GM12864 (cell line): ENCODE measurements around the gene GTF3A.

Experiments
- DNase-seq: peaks from one replicate; pipeline ENCODE4 v3.0.0-alpha.2; 2011; ENCODE audit warnings: low read depth
- H3K4me3 ChIP-seq: 2 replicates; pipeline ENCODE4 v1.5.1; 2011; ENCODE audit warnings: mild to moderate bottlenecking, low read depth, low read length, control low read depth
- TF ChIP-seq, protein P1 (sequence below): IDR thresholded peaks from 2 replicates; pipeline ENCODE4 v1.5.1; 2011; ENCODE audit warnings: low read depth, mild to moderate bottlenecking, moderate library complexity, low read length, control low read depth, inconsistent platforms; ENCODE audit errors: missing control alignments

Gene GTF3A

DNA sequence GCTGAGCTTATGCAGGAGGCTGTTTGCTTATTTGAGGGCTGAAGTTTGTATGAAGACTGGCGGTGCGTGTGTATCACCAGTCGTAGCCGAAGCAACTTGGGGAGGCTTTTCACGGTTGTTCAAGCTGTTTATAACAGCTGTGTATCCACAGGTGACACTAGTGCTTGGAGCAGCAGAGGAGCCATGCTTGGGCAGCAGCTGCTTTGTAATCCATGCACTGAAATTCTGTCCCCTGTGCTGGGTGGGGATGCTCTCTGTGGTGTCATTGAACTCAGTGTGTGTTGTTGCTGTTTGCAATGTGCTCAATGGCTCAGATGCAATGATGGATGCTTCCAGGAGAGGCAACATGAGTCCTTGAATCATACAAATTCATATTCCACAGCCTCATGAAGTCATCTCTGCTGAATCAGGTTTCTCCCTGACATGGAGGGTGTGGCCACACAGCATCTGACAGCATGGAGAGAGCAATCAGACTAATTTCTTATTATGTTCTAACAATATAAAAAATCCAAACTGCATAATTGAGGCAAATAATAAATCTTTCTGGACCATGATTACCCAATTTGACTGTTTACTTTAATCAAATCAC lies 18.8 kb upstream of the GTF3A start:
- TF ChIP-seq, protein P1, sequence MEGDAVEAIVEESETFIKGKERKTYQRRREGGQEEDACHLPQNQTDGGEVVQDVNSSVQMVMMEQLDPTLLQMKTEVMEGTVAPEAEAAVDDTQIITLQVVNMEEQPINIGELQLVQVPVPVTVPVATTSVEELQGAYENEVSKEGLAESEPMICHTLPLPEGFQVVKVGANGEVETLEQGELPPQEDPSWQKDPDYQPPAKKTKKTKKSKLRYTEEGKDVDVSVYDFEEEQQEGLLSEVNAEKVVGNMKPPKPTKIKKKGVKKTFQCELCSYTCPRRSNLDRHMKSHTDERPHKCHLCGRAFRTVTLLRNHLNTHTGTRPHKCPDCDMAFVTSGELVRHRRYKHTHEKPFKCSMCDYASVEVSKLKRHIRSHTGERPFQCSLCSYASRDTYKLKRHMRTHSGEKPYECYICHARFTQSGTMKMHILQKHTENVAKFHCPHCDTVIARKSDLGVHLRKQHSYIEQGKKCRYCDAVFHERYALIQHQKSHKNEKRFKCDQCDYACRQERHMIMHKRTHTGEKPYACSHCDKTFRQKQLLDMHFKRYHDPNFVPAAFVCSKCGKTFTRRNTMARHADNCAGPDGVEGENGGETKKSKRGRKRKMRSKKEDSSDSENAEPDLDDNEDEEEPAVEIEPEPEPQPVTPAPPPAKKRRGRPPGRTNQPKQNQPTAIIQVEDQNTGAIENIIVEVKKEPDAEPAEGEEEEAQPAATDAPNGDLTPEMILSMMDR: no peak
- H3K4me3 ChIP-seq: no peak overlapping the region
- no peak for DNase-seq

DNA sequence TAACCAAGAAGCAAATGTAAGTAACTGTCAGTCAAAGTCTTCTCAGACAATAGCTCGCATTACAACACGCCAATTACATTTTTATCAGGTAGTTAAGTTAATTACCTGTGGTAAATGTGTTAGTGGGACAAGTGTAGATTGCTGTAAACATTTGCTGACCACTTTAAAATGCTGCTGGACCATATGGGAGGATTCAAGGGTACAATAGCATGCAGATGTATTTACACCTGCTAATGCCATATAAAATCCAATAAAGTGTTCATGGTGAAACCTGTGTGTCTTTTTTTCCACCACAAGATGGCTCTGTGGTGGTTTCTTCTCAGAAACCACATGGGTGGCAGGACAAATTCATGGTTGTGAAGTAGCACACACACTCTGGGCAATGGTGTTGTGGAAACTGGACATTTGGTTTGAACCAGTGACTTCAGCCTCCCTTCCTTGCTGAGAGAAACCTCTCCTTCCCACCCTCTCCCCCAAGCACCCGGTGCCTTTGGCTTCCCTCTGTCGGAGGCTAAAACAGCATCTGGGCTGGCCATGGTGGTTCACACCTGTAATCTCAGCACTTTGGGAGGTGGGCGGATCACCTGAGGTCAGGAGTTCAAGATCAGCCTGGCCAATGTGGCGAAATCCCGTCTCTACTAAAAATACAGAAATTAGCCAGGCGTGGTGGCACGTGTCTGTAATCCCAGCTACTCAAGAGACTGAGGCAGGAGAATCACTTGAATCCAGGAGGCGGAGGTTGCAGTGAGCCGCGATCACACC lies 18.1 kb upstream of the GTF3A start:
- no peak for DNase-seq
- TF ChIP-seq, protein P1: peak; percentile 46
- no peak overlapping the region for H3K4me3 ChIP-seq

DNA sequence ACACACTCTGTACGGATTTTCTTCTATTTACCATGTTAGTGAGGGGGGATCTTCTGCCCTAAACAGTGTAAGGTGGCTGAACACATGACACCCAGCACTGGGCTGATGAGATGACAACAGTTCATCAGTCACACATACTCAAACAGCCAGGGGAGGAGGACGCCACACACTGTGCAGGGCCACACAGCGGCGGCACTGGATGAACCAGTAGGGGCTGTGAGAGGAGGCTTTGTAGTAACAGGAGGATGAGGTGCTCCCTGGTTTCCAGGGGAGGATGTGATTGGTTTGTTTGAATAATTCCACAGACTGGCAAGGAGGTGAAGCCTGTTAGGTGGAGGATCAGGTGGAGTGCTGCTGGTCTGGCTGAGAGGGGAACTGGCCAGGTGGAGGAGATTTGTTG lies 16.3 kb upstream of the GTF3A start:
- TF ChIP-seq, protein P1: no peak
- no peak overlapping the region for H3K4me3 ChIP-seq
- DNase-seq: no peak

DNA sequence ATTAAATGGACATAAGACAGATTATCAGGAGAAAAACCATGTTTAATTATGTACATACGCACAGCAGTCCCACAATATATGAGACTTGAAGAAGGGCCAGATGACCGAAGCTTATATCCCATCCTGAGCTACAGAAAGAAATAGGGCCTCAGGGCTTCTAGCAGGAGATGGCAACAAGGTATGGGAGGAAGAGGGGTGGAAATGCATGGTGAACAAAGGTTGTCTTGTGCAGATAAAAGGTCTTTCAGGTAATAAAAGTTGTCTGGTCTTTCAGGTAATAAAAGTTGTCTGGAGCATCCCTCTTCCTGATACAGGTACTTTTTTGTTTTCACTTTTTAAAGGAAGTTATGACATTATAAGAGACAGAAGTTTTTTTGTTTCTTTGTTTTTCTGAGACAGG lies 15.4 kb upstream of the GTF3A start:
- TF ChIP-seq, protein P1: no peak
- no peak for DNase-seq
- no peak overlapping the region for H3K4me3 ChIP-seq

DNA sequence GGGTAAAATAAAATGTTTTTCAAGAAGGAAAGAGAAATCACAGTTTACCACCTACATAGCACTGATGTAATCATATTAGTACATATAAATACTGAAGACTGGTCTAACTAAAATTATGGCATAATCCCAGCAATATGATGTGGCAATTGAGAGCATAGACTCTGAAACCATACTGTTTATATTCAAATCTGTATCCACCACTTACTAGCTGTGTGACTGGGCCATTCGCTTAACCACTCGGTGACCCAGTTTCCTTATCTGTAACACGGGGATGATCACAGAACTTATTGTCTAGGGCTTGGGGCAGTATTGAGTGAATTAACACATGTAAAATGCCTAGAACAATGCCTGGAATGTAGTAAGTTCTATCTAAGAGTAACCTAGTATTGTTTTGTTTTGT lies 13.1 kb upstream of the GTF3A start:
- H3K4me3 ChIP-seq: no peak overlapping the region
- no peak for DNase-seq
- TF ChIP-seq, protein P1: no peak

DNA sequence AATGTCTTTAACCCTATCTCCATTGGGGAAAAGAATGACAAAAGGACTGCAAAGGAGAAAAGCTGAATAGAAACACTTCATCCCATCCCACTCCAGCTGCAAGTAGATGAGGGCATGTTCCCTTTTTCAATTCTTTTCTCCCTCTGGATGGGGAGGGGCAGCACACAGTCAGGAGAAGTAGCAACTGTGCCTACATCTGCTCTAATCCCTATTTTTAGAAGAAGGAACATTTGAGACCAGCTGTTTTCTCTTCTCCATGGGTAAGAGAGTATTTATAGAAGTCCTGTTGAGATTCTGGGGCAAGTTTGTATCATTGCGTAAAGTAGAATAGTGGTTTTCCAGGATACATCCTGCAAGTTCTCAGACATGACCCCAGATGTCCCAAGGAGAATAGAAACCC lies 9.3 kb upstream of the GTF3A start:
- no peak overlapping the region for H3K4me3 ChIP-seq
- TF ChIP-seq, protein P1: no peak
- DNase-seq: no peak

DNA sequence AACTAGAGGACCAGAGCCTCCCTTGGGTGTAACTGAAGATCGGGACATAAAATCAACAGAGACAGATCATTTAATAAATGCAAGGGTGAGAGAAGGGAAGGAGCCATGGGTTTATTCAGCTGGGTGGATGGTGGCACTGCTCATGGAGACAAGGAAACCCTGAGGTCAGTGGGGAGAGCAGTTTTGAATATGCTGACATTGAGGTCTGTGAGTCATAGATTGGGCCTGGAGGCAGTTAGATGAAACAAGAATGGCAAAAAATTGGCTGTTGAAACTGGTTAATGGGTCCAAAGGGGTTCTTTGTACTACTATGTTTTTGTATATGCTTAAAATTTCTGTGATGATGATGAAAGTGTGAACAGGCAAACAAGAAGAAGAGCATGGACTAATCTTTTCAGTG lies 5.1 kb upstream of the GTF3A start:
- DNase-seq: no peak

More for the DNA sequence above, 5.1 kb upstream of the GTF3A start:
- TF ChIP-seq, protein P1: no peak
- H3K4me3 ChIP-seq: no peak overlapping the region
